ENCODE measurements around the gene C7orf33.
"Not testable (repeated sequence)": the region's sequence is repeated elsewhere in the genome, so short reads cannot be mapped to it uniquely, and the experiment has no call there.

C7orf33 gene

GRCh38 chr7:148590471-148590870, at the start of gene C7orf33:
Gene C7orf33 (plus strand): TSS chr7:148590766. CDS start chr7:148590926, 160 bp downstream.
- no peak for DNase-seq

GRCh38 chr7:148541891-148542504, 48.6 kb upstream of the C7orf33 start:
- no peak for DNase-seq

GRCh38 chr7:148543302-148543701, 47.3 kb upstream of the C7orf33 start:
- DNase-seq: no peak

GRCh38 chr7:148545172-148545571, 45.4 kb upstream of the C7orf33 start:
- no peak for DNase-seq

GRCh38 chr7:148545932-148546331, 44.6 kb upstream of the C7orf33 start:
- no peak for DNase-seq

GRCh38 chr7:148546857-148547256, 43.7 kb upstream of the C7orf33 start:
- DNase-seq: no peak

- no peak for DNase-seq
Observed at GRCh38 chr7:148547951-148548350, 42.6 kb upstream of the C7orf33 start.

- DNase-seq: no peak
Observed at GRCh38 chr7:148553979-148554378, 36.6 kb upstream of the C7orf33 start.

GRCh38 chr7:148556892-148557291, 33.7 kb upstream of the C7orf33 start:
- no peak for DNase-seq

- no peak for DNase-seq
Observed at GRCh38 chr7:148558914-148559313, 31.7 kb upstream of the C7orf33 start.

- no peak for DNase-seq
Observed at GRCh38 chr7:148561099-148561498, 29.5 kb upstream of the C7orf33 start.

GRCh38 chr7:148563583-148564274, 26.8 kb upstream of the C7orf33 start:
- no peak for DNase-seq

GRCh38 chr7:148564275-148564951, 26.2 kb upstream of the C7orf33 start:
- DNase-seq: not testable (repeated sequence)

- DNase-seq: no peak
Observed at GRCh38 chr7:148566736-148567135, 23.8 kb upstream of the C7orf33 start.

GRCh38 chr7:148567524-148567923, 23.0 kb upstream of the C7orf33 start:
- no peak for DNase-seq

GRCh38 chr7:148570510-148570909, 20.1 kb upstream of the C7orf33 start:
- DNase-seq: no peak

- DNase-seq: not testable (repeated sequence)
Observed at GRCh38 chr7:148570973-148571372, 19.6 kb upstream of the C7orf33 start.

- DNase-seq: no peak
Observed at GRCh38 chr7:148571381-148571780, 19.2 kb upstream of the C7orf33 start.

GRCh38 chr7:148572067-148572522, 18.5 kb upstream of the C7orf33 start:
- no peak for DNase-seq

GRCh38 chr7:148573581-148573980, 17.0 kb upstream of the C7orf33 start:
- not testable (repeated sequence) for DNase-seq

- no peak for DNase-seq
Observed at GRCh38 chr7:148575640-148576411, 14.7 kb upstream of the C7orf33 start.

GRCh38 chr7:148579366-148579765, 11.2 kb upstream of the C7orf33 start:
- DNase-seq: no peak

GRCh38 chr7:148580446-148580845, 10.1 kb upstream of the C7orf33 start:
- no peak for DNase-seq
